ENCODE data around the gene GTF2I. TPM values are rescaled to one million over a fixed set of nuclear protein-coding genes. Genes with fewer than 3 reads are reported as not detected.
"Not testable (repeated sequence)": the region's sequence is repeated elsewhere in the genome, so short reads cannot be mapped to it uniquely, and the experiment has no call there.

The GTF2I gene
- total RNA-seq, 2 experiments from 2014 or later = 105 to 109 TPM

- H3K4me1 ChIP-seq (ENCODE audit: insufficient read depth, low read length) = peaks cover 49% of the 10 kb centered on the region
- Mint-ChIP-seq H3K9me3 (no peaks in the 10 kb centered on the region), H3K27ac (peak overlapping the region; percentile 84), H3K4me1 (ENCODE audit: low read depth) (peaks cover 55% of the 10 kb centered on the region), H3K36me3 (ENCODE audit: low read depth) (peaks cover 31% of the 10 kb centered on the region), H3K27me3 (no peaks in the 10 kb centered on the region), H3K4me3 (peak overlapping the region; percentile 87)
- DNase-seq (peak; percentile 69 to 93 (median 84)), ATAC-seq (ENCODE audit: poor library complexity) (peak; percentile 51)
- H3K27me3 ChIP-seq (ENCODE audit: control insufficient read depth in 1 of 2, insufficient read depth in 2 of 2, low read length in 2 of 2) = no peaks in the 10 kb centered on the region
- POLR2A ChIA-PET = interaction anchor here (0.6 to 2.1 kb wide), 7 partner anchors 9 to 1659 kb away, joined by 3 to 11 read pairs (median 3); no protein-coding TSS in a partner anchor
- peak overlapping the region; percentile 37 to 64 for H3K27ac ChIP-seq (ENCODE audit: low read depth in 1 of 2, low read length in 2 of 2)
- no peaks in the 10 kb centered on the region for H3K36me3 ChIP-seq (ENCODE audit: insufficient read depth, low read length)
- intact Hi-C loops (cut with DNase I, micrococcal nuclease) = loop anchor here (5.0 to 10.0 kb wide), 4 partner anchors 39 to 484 kb away; partner anchors contain the start of genes EIF4H (in 1 of the 2), GTF2IRD1 (in 1 of the 2) and RFC2 (in 1 of the 2)
- TF ChIP-seq, protein P1, sequence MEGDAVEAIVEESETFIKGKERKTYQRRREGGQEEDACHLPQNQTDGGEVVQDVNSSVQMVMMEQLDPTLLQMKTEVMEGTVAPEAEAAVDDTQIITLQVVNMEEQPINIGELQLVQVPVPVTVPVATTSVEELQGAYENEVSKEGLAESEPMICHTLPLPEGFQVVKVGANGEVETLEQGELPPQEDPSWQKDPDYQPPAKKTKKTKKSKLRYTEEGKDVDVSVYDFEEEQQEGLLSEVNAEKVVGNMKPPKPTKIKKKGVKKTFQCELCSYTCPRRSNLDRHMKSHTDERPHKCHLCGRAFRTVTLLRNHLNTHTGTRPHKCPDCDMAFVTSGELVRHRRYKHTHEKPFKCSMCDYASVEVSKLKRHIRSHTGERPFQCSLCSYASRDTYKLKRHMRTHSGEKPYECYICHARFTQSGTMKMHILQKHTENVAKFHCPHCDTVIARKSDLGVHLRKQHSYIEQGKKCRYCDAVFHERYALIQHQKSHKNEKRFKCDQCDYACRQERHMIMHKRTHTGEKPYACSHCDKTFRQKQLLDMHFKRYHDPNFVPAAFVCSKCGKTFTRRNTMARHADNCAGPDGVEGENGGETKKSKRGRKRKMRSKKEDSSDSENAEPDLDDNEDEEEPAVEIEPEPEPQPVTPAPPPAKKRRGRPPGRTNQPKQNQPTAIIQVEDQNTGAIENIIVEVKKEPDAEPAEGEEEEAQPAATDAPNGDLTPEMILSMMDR (IDR thresholded peaks at IDR 0.05) = no peak
- no peaks in the 10 kb centered on the region for H3K9me3 ChIP-seq (ENCODE audit: control insufficient read depth in 1 of 2, insufficient read depth in 1 of 2, low read length in 2 of 2)
- H3K4me3 ChIP-seq (ENCODE audit: low read length) = peak overlapping the region; percentile 95
- CTCF ChIA-PET = interaction anchor here (1.0 kb wide), 1 partner anchor 9 kb away, joined by 3 read pairs; no protein-coding TSS in a partner anchor
Measured at GRCh38 chr7:74658178-74659004, 873 bp downstream of the GTF2I start.

GRCh38 chr7:74660202-74660601 lies 2.7 kb downstream of the GTF2I start:
- intact Hi-C loops (cut with DNase I, micrococcal nuclease); ATAC-seq (ENCODE audit: poor library complexity); H3K27me3 Mint-ChIP-seq; H3K27me3 ChIP-seq (ENCODE audit: control insufficient read depth in 1 of 2, insufficient read depth in 2 of 2, low read length in 2 of 2); H3K9me3 Mint-ChIP-seq; H3K36me3 ChIP-seq (ENCODE audit: insufficient read depth, low read length); DNase-seq; H3K9me3 ChIP-seq (ENCODE audit: control insufficient read depth in 1 of 2, insufficient read depth in 1 of 2, low read length in 2 of 2): not testable (repeated sequence)
- Mint-ChIP-seq H3K4me1 (ENCODE audit: low read depth) (peaks cover 64% of the 10 kb centered on the region), H3K36me3 (ENCODE audit: low read depth) (peaks cover 41% of the 10 kb centered on the region), H3K27ac (peak overlapping the region; percentile 84), H3K4me3 (peak overlapping the region; percentile 87)
- POLR2A ChIA-PET = interaction anchor here (1.5 to 1.9 kb wide), 2 partner anchors 10 to 14 kb away, joined by 5 to 7 read pairs; no protein-coding TSS in a partner anchor
- Histone ChIP-seq H3K27ac (ENCODE audit: low read depth in 1 of 2, low read length in 2 of 2) (peak overlapping the region; percentile 18 to 41), H3K4me1 (ENCODE audit: insufficient read depth, low read length) (peaks cover 55% of the 10 kb centered on the region), H3K4me3 (ENCODE audit: low read length) (peak overlapping the region; percentile 25)
- CTCF ChIA-PET = interaction anchor here (0.7 kb wide), 1 partner anchor 93 kb away, joined by 3 read pairs; no protein-coding TSS in a partner anchor

- peaks cover 48% of the 10 kb centered on the region for H3K36me3 Mint-ChIP-seq (ENCODE audit: low read depth)
- DNase-seq; intact Hi-C loops (cut with DNase I, micrococcal nuclease); H3K9me3 ChIP-seq (ENCODE audit: control insufficient read depth in 1 of 2, insufficient read depth in 1 of 2, low read length in 2 of 2); H3K27me3 ChIP-seq (ENCODE audit: control insufficient read depth in 1 of 2, insufficient read depth in 2 of 2, low read length in 2 of 2); H3K9me3 Mint-ChIP-seq; H3K27me3 Mint-ChIP-seq; ATAC-seq (ENCODE audit: poor library complexity); H3K27ac ChIP-seq (ENCODE audit: low read depth in 1 of 2, low read length in 2 of 2); H3K4me3 ChIP-seq (ENCODE audit: low read length): not testable (repeated sequence)
- POLR2A ChIA-PET = interaction anchor here (1.3 to 1.9 kb wide), 2 partner anchors 8 to 11 kb away, joined by 4 to 7 read pairs; no protein-coding TSS in a partner anchor
- peaks cover 56% of the 10 kb centered on the region for H3K4me1 Mint-ChIP-seq (ENCODE audit: low read depth)
- Histone ChIP-seq H3K36me3 (ENCODE audit: insufficient read depth, low read length) (peaks cover 18% of the 10 kb centered on the region), H3K4me1 (ENCODE audit: insufficient read depth, low read length) (peaks cover 42% of the 10 kb centered on the region)
- H3K27ac Mint-ChIP-seq = peak overlapping the region; percentile 43
- CTCF ChIA-PET = interaction anchor here (0.5 to 0.7 kb wide), 3 partner anchors 444 to 864 kb away, joined by 3 to 4 read pairs (median 3); no protein-coding TSS in a partner anchor
- H3K4me3 Mint-ChIP-seq = peak overlapping the region; percentile 58
Measured at GRCh38 chr7:74661836-74662794, 4.6 kb downstream of the GTF2I start.

All from CD4-positive, alpha-beta T cell (primary cell).